DND-41 (cell line): ENCODE measurements around the gene RGS7.
"Not testable (repeated sequence)": the region's sequence is repeated elsewhere in the genome, so short reads cannot be mapped to it uniquely, and the experiment has no call there.

Source experiments
- ATAC-seq: fragments of 200-7000 bp; cut with Tn5 transposase; 3 replicates; pipeline ENCODE4 v1.9.1; 2021; ENCODE audit warnings: low read depth; ENCODE audit not compliant: insufficient read depth
- DNase-seq: peaks from one replicate; pipeline ENCODE4 v3.0.0-alpha.2; 2020
- H2AFZ ChIP-seq: 2 replicates; pipeline ENCODE4 v1.6.0; 2012; ENCODE audit warnings: low read depth, low read length
- H3K27ac ChIP-seq: 2 replicates; pipeline ENCODE4 v1.5.1; 2012; ENCODE audit warnings: low read length, inconsistent platforms
- H3K27me3 ChIP-seq: fragments of 200-600 bp; sonication (generic); 2 replicates; pipeline ENCODE4 v1.6.0; 2012; ENCODE audit warnings: low read length, mild to moderate bottlenecking, inconsistent platforms; ENCODE audit not compliant: insufficient read depth, poor library complexity
- H3K36me3 ChIP-seq: 2 replicates; pipeline ENCODE4 v1.5.1; 2012; ENCODE audit warnings: low read length, inconsistent platforms; ENCODE audit not compliant: insufficient read depth
- H3K4me1 ChIP-seq: 2 replicates; pipeline ENCODE4 v1.5.1; 2012; ENCODE audit warnings: mild to moderate bottlenecking, low read length; ENCODE audit not compliant: insufficient read depth
- H3K4me2 ChIP-seq: 2 replicates; pipeline ENCODE4 v1.6.0; 2012; ENCODE audit warnings: mild to moderate bottlenecking, moderate library complexity, low read length, inconsistent platforms; ENCODE audit not compliant: insufficient read depth
- H3K4me3 ChIP-seq, 2 experiments: fragments of 200-600 bp in 1 of 2; shearing (Covaris generic) in 1 of 2; 2 replicates each; pipeline ENCODE4 v1.5.1; 2012 to 2016; ENCODE audit warnings: inconsistent platforms in 2 of 2, low read length in 2 of 2, mild to moderate bottlenecking in 2 of 2, low read depth in 1 of 2, moderate library complexity in 1 of 2
- H3K79me2 ChIP-seq: 2 replicates; pipeline ENCODE4 v1.6.0; 2012; ENCODE audit warnings: low read length, inconsistent platforms; ENCODE audit not compliant: insufficient read depth
- H3K9ac ChIP-seq: 2 replicates; pipeline ENCODE4 v1.6.0; 2012; ENCODE audit warnings: low read depth, mild to moderate bottlenecking, inconsistent platforms, low read length, moderate library complexity
- H3K9me3 ChIP-seq: 2 replicates; pipeline ENCODE4 v1.5.1; 2012; ENCODE audit warnings: low read length, moderate library complexity, mild to moderate bottlenecking, inconsistent platforms; ENCODE audit not compliant: insufficient read depth, severe bottlenecking
- H4K20me1 ChIP-seq: 2 replicates; pipeline ENCODE4 v1.6.0; 2012; ENCODE audit warnings: low read length; ENCODE audit not compliant: insufficient read depth
- CTCF ChIP-seq: IDR thresholded peaks from 2 replicates; pipeline ENCODE4 v1.5.1; 2012; ENCODE audit warnings: borderline replicate concordance, low read length, moderate library complexity, mild to moderate bottlenecking; ENCODE audit not compliant: poor library complexity, severe bottlenecking; ENCODE audit errors: extremely low read depth
- EZH2 ChIP-seq: IDR thresholded peaks from 3 replicates; pipeline ENCODE4 v1.6.1; 2012; ENCODE audit warnings: borderline replicate concordance, low read depth, mild to moderate bottlenecking, moderate library complexity, low read length, inconsistent platforms; ENCODE audit not compliant: severe bottlenecking

Gene RGS7

DNA sequence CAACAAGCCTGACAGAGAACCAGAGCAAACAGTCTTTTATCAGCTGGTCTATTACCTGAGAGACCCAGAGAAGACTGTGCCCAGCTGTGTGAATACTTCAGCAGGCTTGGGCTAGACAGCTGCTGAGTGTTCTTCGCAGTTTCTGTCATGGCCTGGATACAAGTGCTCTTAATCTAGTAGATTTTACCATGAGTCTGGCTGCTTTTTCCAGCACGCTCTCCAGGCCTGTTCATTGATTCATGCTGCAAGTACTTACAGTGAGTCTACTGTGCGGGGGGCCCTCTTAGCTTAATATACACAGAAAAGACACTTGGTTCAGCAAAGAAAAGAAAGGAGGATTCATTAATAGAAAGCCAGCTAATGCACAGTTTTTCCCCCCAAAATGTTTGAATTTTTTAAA, 48.5 kb downstream of the RGS7 start:
- TF ChIP-seq CTCF (no peak), EZH2 (no peak)
- no peaks in the 10 kb centered on the region for H3K4me1 ChIP-seq
- H3K36me3 ChIP-seq = no peaks in the 10 kb centered on the region
- H3K9me3 ChIP-seq = peaks cover 12% of the 10 kb centered on the region
- no peak overlapping the region for H3K4me2 ChIP-seq
- H3K27me3 ChIP-seq = no peaks in the 10 kb centered on the region
- H3K27ac ChIP-seq = no peak overlapping the region
- no peak for DNase-seq
- no peak overlapping the region for H3K4me3 ChIP-seq
- H3K79me2 ChIP-seq = no peaks in the 10 kb centered on the region
- H4K20me1 ChIP-seq = no peaks in the 10 kb centered on the region
- no peak overlapping the region for H2AFZ ChIP-seq
- H3K9ac ChIP-seq = no peak overlapping the region
- no peak for ATAC-seq

DNA sequence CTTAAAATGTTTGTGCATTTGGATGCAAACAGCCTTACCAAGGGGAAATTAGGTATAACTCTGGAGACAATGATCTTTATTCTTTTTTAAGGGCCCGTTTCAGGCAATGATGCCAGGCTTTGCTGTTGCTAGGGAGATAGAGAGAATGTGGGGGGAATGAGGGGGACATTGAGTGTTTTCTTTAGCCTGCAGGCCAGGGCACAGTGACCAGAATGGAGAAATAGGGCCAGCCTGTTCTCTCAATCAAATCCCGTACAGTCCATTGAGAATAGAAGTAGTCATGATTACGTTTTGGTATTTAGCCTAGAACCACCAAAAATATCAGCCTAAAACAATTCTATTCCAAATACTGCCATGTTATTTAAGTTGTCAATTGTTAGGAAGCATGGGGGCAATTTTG, 49.0 kb downstream of the RGS7 start:
- no peaks in the 10 kb centered on the region for H4K20me1 ChIP-seq
- no peak overlapping the region for H3K9ac ChIP-seq
- TF ChIP-seq EZH2 = no peak
- no peak for TF ChIP-seq CTCF
- H3K27me3 ChIP-seq = no peaks in the 10 kb centered on the region
- ATAC-seq (no peak), DNase-seq (no peak)
- no peaks in the 10 kb centered on the region for H3K36me3 ChIP-seq
- no peak overlapping the region for H2AFZ ChIP-seq
- H3K4me1 ChIP-seq = no peaks in the 10 kb centered on the region
- H3K4me2 ChIP-seq = no peak overlapping the region
- H3K27ac ChIP-seq = no peak overlapping the region
- no peak overlapping the region for H3K4me3 ChIP-seq
- no peaks in the 10 kb centered on the region for H3K79me2 ChIP-seq
- peaks cover 16% of the 10 kb centered on the region for H3K9me3 ChIP-seq

GRCh38 chr1:241306125-241306790, 50.7 kb downstream of the RGS7 start:
- H3K27ac ChIP-seq = no peak overlapping the region
- no peaks in the 10 kb centered on the region for H3K79me2 ChIP-seq
- no peak overlapping the region for H2AFZ ChIP-seq
- H3K36me3 ChIP-seq = no peaks in the 10 kb centered on the region
- H4K20me1 ChIP-seq = no peaks in the 10 kb centered on the region
- H3K9me3 ChIP-seq = peaks cover 16% of the 10 kb centered on the region
- no peaks in the 10 kb centered on the region for H3K4me1 ChIP-seq
- H3K27me3 ChIP-seq = no peaks in the 10 kb centered on the region
- H3K4me3 ChIP-seq = no peak overlapping the region
- no peak overlapping the region for H3K4me2 ChIP-seq
- TF ChIP-seq EZH2 (no peak), CTCF (no peak)
- DNase-seq (no peak), ATAC-seq (no peak)
- H3K9ac ChIP-seq = no peak overlapping the region

DNA sequence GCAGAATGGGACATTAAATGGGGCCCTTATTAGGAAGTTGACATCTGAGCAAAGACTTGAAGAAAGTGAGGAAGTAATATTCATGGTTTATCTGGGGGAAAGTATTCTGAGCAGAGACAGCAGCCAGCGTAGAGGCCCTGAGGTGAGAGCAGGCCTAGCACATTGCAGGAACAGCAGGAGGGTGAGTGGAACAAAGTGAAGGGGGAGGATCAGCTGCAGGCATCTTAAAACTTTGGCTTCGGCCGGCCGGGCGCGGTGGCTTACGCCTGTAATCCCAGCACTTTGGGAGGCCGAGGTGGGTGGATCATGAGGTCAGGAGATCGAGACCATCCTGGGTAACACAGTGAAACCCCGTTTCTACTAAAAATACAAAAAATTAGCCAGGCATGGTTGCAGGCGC, 55.0 kb downstream of the RGS7 start:
- H3K9me3 ChIP-seq = peaks cover 16% of the 10 kb centered on the region
- not testable (repeated sequence) for DNase-seq, H3K4me1 ChIP-seq, H3K9ac ChIP-seq, H3K36me3 ChIP-seq, H3K4me2 ChIP-seq, H3K4me3 ChIP-seq, H3K79me2 ChIP-seq, H2AFZ ChIP-seq, ATAC-seq, H4K20me1 ChIP-seq, H3K27ac ChIP-seq, H3K27me3 ChIP-seq
